D721Med (cell line): ENCODE results near the gene RYR3.

Experiments used
- DNase-seq: peaks from one replicate; pipeline ENCODE4 v3.0.0; 2011; ENCODE audit warnings: low spot score; ENCODE audit not compliant: insufficient read length
- FAIRE-seq: peaks from 2 replicates; lab custom pipeline; 2011; peaks lifted over from hg19 to GRCh38; lab: Jason Lieb, UNC
- CTCF ChIP-seq: IDR thresholded peaks from 2 replicates; pipeline ENCODE4 v1.5.1; 2012; ENCODE audit warnings: mild to moderate bottlenecking, control low read depth; ENCODE audit not compliant: insufficient read depth; ENCODE audit errors: missing control alignments

The RYR3 gene

GRCh38 chr15:33490703-33491102, 179.9 kb downstream of the RYR3 start:
- TF ChIP-seq CTCF: no peak
- DNase-seq (no peak), FAIRE-seq (no peak)

GRCh38 chr15:33492434-33493052, 181.8 kb downstream of the RYR3 start:
- DNase-seq: no peak
- no peak for FAIRE-seq
- TF ChIP-seq CTCF: no peak

GRCh38 chr15:33494306-33494705, 183.5 kb downstream of the RYR3 start:
- DNase-seq: no peak
- FAIRE-seq: no peak
- TF ChIP-seq CTCF: no peak

- FAIRE-seq (no peak), DNase-seq (no peak)
- TF ChIP-seq CTCF: no peak
These were observed 189.8 kb downstream of the RYR3 start for GRCh38 chr15:33500432-33501195.

GRCh38 chr15:33503681-33504080, 192.9 kb downstream of the RYR3 start:
- DNase-seq: no peak
- FAIRE-seq: no peak
- no peak for TF ChIP-seq CTCF

GRCh38 chr15:33506781-33507296, 196.1 kb downstream of the RYR3 start:
- no peak for TF ChIP-seq CTCF
- no peak for DNase-seq
- FAIRE-seq: no peak

- TF ChIP-seq CTCF: no peak
- DNase-seq: no peak
- no peak for FAIRE-seq
These were observed 197.9 kb downstream of the RYR3 start for GRCh38 chr15:33508703-33509102.
